HCEC 1CT (cell line): ENCODE measurements around the gene COG2.
"Not testable (repeated sequence)": the region's sequence is repeated elsewhere in the genome, so short reads cannot be mapped to it uniquely, and the experiment has no call there.

ENCODE experiments used
- DNase-seq: peaks from one replicate; pipeline ENCODE4 v3.0.0-alpha.2; 2017

The COG2 gene

GRCh38 chr1:230721849-230722522, 79.7 kb downstream of the COG2 start:
- not testable (repeated sequence) for DNase-seq

- DNase-seq, result no peak
Measured at GRCh38 chr1:230725256-230726012, 83.2 kb downstream of the COG2 start.

- DNase-seq, result no peak
Measured at GRCh38 chr1:230728710-230729392, 86.6 kb downstream of the COG2 start.

- DNase-seq, result no peak
Measured at GRCh38 chr1:230730977-230731376, 88.7 kb downstream of the COG2 start.

GRCh38 chr1:230735447-230735846, 93.2 kb downstream of the COG2 start:
- no peak for DNase-seq

GRCh38 chr1:230737622-230738262, 95.5 kb downstream of the COG2 start:
- DNase-seq, result no peak

- no peak for DNase-seq
Measured at GRCh38 chr1:230739564-230740290, 97.4 kb downstream of the COG2 start.
